HCT116 (cell line): ENCODE data around the gene PWWP2B. TPM values are rescaled to one million over a fixed set of nuclear protein-coding genes. Genes with fewer than 3 reads are reported as not detected.

ENCODE experiments used
- ATAC-seq: fragments of 200-7000 bp; cut with Tn5 transposase; 2 replicates; pipeline ENCODE4 v1.9.1; 2020; ENCODE audit warnings: mild to moderate bottlenecking, moderate library complexity
- BruUV-seq: library from RNA; stranded (reverse); fragments of 400-500 nt; replicated peaks from 2 replicates; lab custom pipeline; 2021; lab: Mats Ljungman, UMichigan
- CTCF ChIA-PET: fragments of 300-600 bp; sonication (Branson Sonifier 250); formaldehyde crosslinking; loops from one replicate; lab custom pipeline; 2021; ENCODE audit warnings: antibody characterized with exemption; lab: Charles Lee
- POLR2A ChIA-PET: fragments of 300-600, 350-600 bp; sonication (Branson Sonifier 250); formaldehyde crosslinking; loops from one replicate; lab custom pipeline; 2021; ENCODE audit warnings: antibody characterized with exemption; lab: Charles Lee
- RAD21 ChIA-PET, 2 experiments: fragments of 300-600 bp; sonication (Branson Sonifier 250); formaldehyde crosslinking; loops; one replicate each; lab custom pipeline; 2023; ENCODE audit warnings: low total read pairs in 2 of 2; ENCODE audit not compliant: uncharacterized antibody in 2 of 2, unreplicated experiment in 2 of 2, low non-redundant PET in 1 of 2; lab: Charles Lee
- DNase-seq: peaks from one replicate; pipeline ENCODE4 v3.0.0-alpha.2; 2010; ENCODE audit warnings: low read depth, low spot score
- H2AFZ ChIP-seq: fragments of 200-600 bp; shearing (Covaris generic), sonication (generic); 2 replicates; pipeline ENCODE4 v1.6.1; 2017; ENCODE audit warnings: low read depth, mixed run types, mixed read lengths, antibody characterized with exemption, low read length; ENCODE audit not compliant: poor library complexity, severe bottlenecking
- H3K27ac ChIP-seq: 2 replicates; pipeline ENCODE4 v1.5.1; 2012; ENCODE audit warnings: low read depth, low read length
- H3K27me3 ChIP-seq: fragments of 200-600 bp; sonication (generic); 2 replicates; pipeline ENCODE4 v1.6.1; 2016; ENCODE audit warnings: mixed run types, low read length, mixed read lengths; ENCODE audit not compliant: insufficient read depth
- H3K36me3 ChIP-seq, 2 experiments: fragments of 200-500 bp in 1 of 2; fragments of 200-600 bp in 1 of 2; sonication (Bioruptor generic) in 1 of 2; sonication (generic) in 1 of 2; 2 replicates each; pipeline versions ENCODE4 v1.5.1 to v1.6.1; 2014 to 2016; ENCODE audit warnings: low read length in 2 of 2, inconsistent platforms in 1 of 2, mixed read lengths in 1 of 2, mixed run types in 1 of 2; ENCODE audit not compliant: insufficient read depth in 2 of 2, control insufficient read depth in 1 of 2
- H3K4me1 ChIP-seq, 2 experiments: fragments of 200-600 bp in 1 of 2; sonication (generic) in 1 of 2; 2 replicates each; pipeline versions ENCODE4 v1.5.1 to v1.6.1; 2012 to 2017; ENCODE audit warnings: low read length in 2 of 2, inconsistent platforms in 1 of 2, mild to moderate bottlenecking in 1 of 2, mixed read lengths in 1 of 2, mixed run types in 1 of 2, moderate library complexity in 1 of 2; ENCODE audit not compliant: insufficient read depth in 2 of 2, control insufficient read depth in 1 of 2
- H3K4me2 ChIP-seq: fragments of 200-600 bp; sonication (generic); 2 replicates; pipeline ENCODE4 v1.6.1; 2017; ENCODE audit warnings: mixed run types, low read length, mixed read lengths
- H3K4me3 ChIP-seq, 2 experiments: fragments of 200-600 bp in 1 of 2; sonication (generic) in 1 of 2; replicated peaks in 1 of 2; 2 replicates each; pipeline ENCODE4 v1.5.1; 2011 to 2016; ENCODE audit warnings: low read length in 2 of 2, control low read depth in 1 of 2, low read depth in 1 of 2, mild to moderate bottlenecking in 1 of 2, mixed read lengths in 1 of 2, mixed run types in 1 of 2
- H3K79me2 ChIP-seq: fragments of 200-600 bp; sonication (generic); 2 replicates; pipeline ENCODE4 v1.6.1; 2017; ENCODE audit warnings: mild to moderate bottlenecking, mixed run types, low read length, moderate library complexity, mixed read lengths; ENCODE audit not compliant: insufficient read depth
- H3K9ac ChIP-seq: fragments of 200-600 bp; sonication (generic); 2 replicates; pipeline ENCODE4 v1.6.1; 2016; ENCODE audit warnings: low read length, mixed read lengths
- H3K9me2 ChIP-seq: fragments of 200-600 bp; sonication (generic), shearing (Covaris generic); 2 replicates; pipeline ENCODE4 v1.6.1; 2017; ENCODE audit warnings: mixed run types, mild to moderate bottlenecking, moderate library complexity; ENCODE audit not compliant: insufficient read depth
- H3K9me3 ChIP-seq, 2 experiments: fragments of 200-500 bp in 1 of 2; fragments of 200-600 bp in 1 of 2; sonication (Bioruptor generic) in 1 of 2; sonication (generic) in 1 of 2; 2 replicates each; pipeline ENCODE4 v1.6.1; 2014 to 2017; ENCODE audit warnings: low read length in 2 of 2, mixed read lengths in 2 of 2, inconsistent platforms in 1 of 2, low read depth in 1 of 2, mild to moderate bottlenecking in 1 of 2, mixed run types in 1 of 2, moderate library complexity in 1 of 2; ENCODE audit not compliant: control insufficient read depth in 1 of 2, insufficient read depth in 1 of 2
- H4K20me1 ChIP-seq: fragments of 200-600 bp; sonication (generic), shearing (Covaris generic); 2 replicates; pipeline ENCODE4 v1.6.1; 2017; ENCODE audit warnings: mixed run types, mild to moderate bottlenecking, moderate library complexity; ENCODE audit not compliant: insufficient read depth
- CBX3 ChIP-seq: IDR thresholded peaks from 2 replicates; pipeline ENCODE4 v1.6.1; 2012; ENCODE audit warnings: low read depth
- CEBPB ChIP-seq: IDR thresholded peaks from 2 replicates; pipeline ENCODE4 v1.6.1; 2012; ENCODE audit warnings: low read depth
- EZH2 ChIP-seq: fragments of 200-600 bp; sonication (generic); IDR thresholded peaks from 2 replicates; pipeline ENCODE4 v1.6.1; 2017; ENCODE audit warnings: antibody characterized with exemption, mixed run types
- EZH2phosphoT487 ChIP-seq: fragments of 200-600 bp; IDR thresholded peaks from 2 replicates; pipeline ENCODE4 v1.6.1; 2018; ENCODE audit warnings: antibody characterized with exemption, borderline replicate concordance
- RAD21 ChIP-seq: IDR thresholded peaks from 2 replicates; pipeline ENCODE4 v1.6.1; 2012; ENCODE audit warnings: low read depth, mild to moderate bottlenecking
- SIN3A ChIP-seq: IDR thresholded peaks from 2 replicates; pipeline ENCODE4 v1.6.1; 2012; ENCODE audit warnings: low read depth
- SRF ChIP-seq: IDR thresholded peaks from 2 replicates; pipeline ENCODE4 v1.6.1; 2012; ENCODE audit warnings: low read depth
- TCF7L2 ChIP-seq: IDR thresholded peaks from 2 replicates; pipeline ENCODE4 v1.7.0; 2011; ENCODE audit warnings: borderline replicate concordance, inconsistent platforms; ENCODE audit not compliant: insufficient read depth, insufficient read length; ENCODE audit errors: extremely low read depth
- YY1 ChIP-seq: IDR thresholded peaks from 2 replicates; pipeline ENCODE4 v1.6.1; 2011; ENCODE audit warnings: low read length, low read depth, moderate library complexity, mild to moderate bottlenecking; ENCODE audit not compliant: insufficient replicate concordance; ENCODE audit errors: extremely low read depth
- ZNF274 ChIP-seq: fragments of 200-500 bp; sonication (Bioruptor generic); IDR thresholded peaks from 2 replicates; pipeline ENCODE4 v1.6.1; 2014; ENCODE audit warnings: mild to moderate bottlenecking, low read depth, low read length, inconsistent platforms
- intact Hi-C: fragments of 100-400 bp; cut with micrococcal nuclease; formaldehyde crosslinking; loops from 2 replicates; pipeline ENCODE4 v1.10.0; 2022
- total RNA-seq: library from RNA; stranded (reverse); gene quantifications from one replicate; pipeline ENCODE4 v1.2.1, GENCODE V29; 2021; ENCODE audit not compliant: unreplicated experiment
- TF ChIP-seq, protein P1 (sequence below), 3 experiments: fragments of 200-600 bp in 1 of 3; sonication (generic) in 1 of 3; IDR thresholded peaks in 2 of 3; conservative IDR thresholded peaks in 1 of 3; 2 replicates each; pipeline ENCODE4 v1.5.1; 2012 to 2017; ENCODE audit warnings: low read depth in 2 of 3, low read length in 2 of 3, antibody characterized with exemption in 1 of 3, borderline replicate concordance in 1 of 3, control low read depth in 1 of 3, mild to moderate bottlenecking in 1 of 3, mixed read lengths in 1 of 3, mixed run types in 1 of 3, moderate library complexity in 1 of 3; ENCODE audit not compliant: insufficient read depth in 1 of 3
- TF ChIP-seq, protein P2 (sequence below): IDR thresholded peaks from 2 replicates; pipeline ENCODE4 v1.6.1; 2011; ENCODE audit warnings: mild to moderate bottlenecking, low read length, moderate library complexity; ENCODE audit not compliant: insufficient replicate concordance; ENCODE audit errors: extremely low read depth

The PWWP2B gene
- total RNA-seq, 1 experiment from 2014 or later, result 13.9 TPM

DNA sequence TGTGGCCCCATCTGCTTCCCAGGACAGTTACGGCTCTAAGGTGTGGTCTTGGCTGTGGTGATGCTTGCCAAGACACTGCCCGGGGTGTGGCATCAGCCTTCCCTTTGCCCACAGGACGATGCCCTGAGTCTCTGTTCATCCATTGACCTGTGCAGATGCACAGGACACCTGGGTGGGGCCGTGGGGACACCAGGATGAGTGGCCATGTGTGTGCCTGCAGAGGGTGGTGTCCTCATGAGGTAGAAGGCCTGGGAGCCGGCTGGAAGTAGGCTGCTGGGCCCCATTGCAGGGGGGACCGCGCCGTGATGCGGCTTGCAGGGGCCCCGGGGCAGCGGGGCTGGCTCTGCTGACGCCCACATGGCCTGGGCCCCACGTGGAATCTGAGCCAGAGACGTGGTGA is 22.4 kb upstream of the PWWP2B start:
- DNase-seq, result no peak
- intact Hi-C loops, result no loop called here
- CTCF ChIA-PET, result no interaction called here

More for the DNA sequence above, 22.4 kb upstream of the PWWP2B start:
- H2AFZ ChIP-seq, result no peak overlapping the region
- no TSS peak for BruUV-seq
- H3K9ac ChIP-seq, result no peak overlapping the region
- H4K20me1 ChIP-seq, result no peaks in the 10 kb centered on the region
- no peaks in the 10 kb centered on the region for H3K9me3 ChIP-seq
- ATAC-seq, result no peak
- H3K79me2 ChIP-seq, result no peaks in the 10 kb centered on the region
- no peaks in the 10 kb centered on the region for H3K27me3 ChIP-seq
- TF ChIP-seq EZH2phosphoT487 (no peak), ZNF274 (no peak), CEBPB (no peak), YY1 (no peak), RAD21 (no peak), SIN3A (no peak), EZH2 (no peak), SRF (no peak), TCF7L2 (no peak), CBX3 (no peak)
- TF ChIP-seq, protein P1, sequence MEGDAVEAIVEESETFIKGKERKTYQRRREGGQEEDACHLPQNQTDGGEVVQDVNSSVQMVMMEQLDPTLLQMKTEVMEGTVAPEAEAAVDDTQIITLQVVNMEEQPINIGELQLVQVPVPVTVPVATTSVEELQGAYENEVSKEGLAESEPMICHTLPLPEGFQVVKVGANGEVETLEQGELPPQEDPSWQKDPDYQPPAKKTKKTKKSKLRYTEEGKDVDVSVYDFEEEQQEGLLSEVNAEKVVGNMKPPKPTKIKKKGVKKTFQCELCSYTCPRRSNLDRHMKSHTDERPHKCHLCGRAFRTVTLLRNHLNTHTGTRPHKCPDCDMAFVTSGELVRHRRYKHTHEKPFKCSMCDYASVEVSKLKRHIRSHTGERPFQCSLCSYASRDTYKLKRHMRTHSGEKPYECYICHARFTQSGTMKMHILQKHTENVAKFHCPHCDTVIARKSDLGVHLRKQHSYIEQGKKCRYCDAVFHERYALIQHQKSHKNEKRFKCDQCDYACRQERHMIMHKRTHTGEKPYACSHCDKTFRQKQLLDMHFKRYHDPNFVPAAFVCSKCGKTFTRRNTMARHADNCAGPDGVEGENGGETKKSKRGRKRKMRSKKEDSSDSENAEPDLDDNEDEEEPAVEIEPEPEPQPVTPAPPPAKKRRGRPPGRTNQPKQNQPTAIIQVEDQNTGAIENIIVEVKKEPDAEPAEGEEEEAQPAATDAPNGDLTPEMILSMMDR (IDR thresholded peaks at IDR 0.05 in 2 of 3, conservative IDR thresholded peaks at IDR 0.05 in 1 of 3; ENCODE audit: borderline replicate concordance in 1 of 3, insufficient read depth in 1 of 3, low read depth in 2 of 3, low read length in 2 of 3), result no peak
- TF ChIP-seq, protein P2, sequence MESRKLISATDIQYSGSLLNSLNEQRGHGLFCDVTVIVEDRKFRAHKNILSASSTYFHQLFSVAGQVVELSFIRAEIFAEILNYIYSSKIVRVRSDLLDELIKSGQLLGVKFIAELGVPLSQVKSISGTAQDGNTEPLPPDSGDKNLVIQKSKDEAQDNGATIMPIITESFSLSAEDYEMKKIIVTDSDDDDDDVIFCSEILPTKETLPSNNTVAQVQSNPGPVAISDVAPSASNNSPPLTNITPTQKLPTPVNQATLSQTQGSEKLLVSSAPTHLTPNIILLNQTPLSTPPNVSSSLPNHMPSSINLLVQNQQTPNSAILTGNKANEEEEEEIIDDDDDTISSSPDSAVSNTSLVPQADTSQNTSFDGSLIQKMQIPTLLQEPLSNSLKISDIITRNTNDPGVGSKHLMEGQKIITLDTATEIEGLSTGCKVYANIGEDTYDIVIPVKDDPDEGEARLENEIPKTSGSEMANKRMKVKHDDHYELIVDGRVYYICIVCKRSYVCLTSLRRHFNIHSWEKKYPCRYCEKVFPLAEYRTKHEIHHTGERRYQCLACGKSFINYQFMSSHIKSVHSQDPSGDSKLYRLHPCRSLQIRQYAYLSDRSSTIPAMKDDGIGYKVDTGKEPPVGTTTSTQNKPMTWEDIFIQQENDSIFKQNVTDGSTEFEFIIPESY, result no peak
- no peak overlapping the region for H3K4me2 ChIP-seq
- peaks cover 3 to 6% of the 10 kb centered on the region in 2 experiments; a peak in 3 of 4 replicates for H3K4me1 ChIP-seq
- no peak overlapping the region for H3K4me3 ChIP-seq
- no peaks in the 10 kb centered on the region for H3K9me2 ChIP-seq
- no peak overlapping the region for H3K27ac ChIP-seq
- ChIA-PET RAD21 (no interaction called here), POLR2A (no interaction called here)
- no peaks in the 10 kb centered on the region for H3K36me3 ChIP-seq
